WTC11 (cell line): Measurements from ENCODE around the gene SPATA2L.

Experiments used
- CREB1 ChIP-seq: sonication (generic); formaldehyde crosslinking; IDR thresholded peaks from 2 replicates; pipeline ENCODE4 v1.8.0; 2023; ENCODE audit warnings: mild to moderate bottlenecking, missing genetic modification reagents
- CTCF ChIP-seq: fragments of 200-600 bp; IDR thresholded peaks from 2 replicates; pipeline ENCODE4 v1.8.0; 2022; ENCODE audit warnings: antibody characterized with exemption
- EMX1 ChIP-seq: fragments of 250-450 bp; sonication (Bioruptor Pico); IDR thresholded peaks from 2 replicates; pipeline ENCODE4 v1.8.0; 2021; ENCODE audit warnings: mild to moderate bottlenecking
- FOXP1 ChIP-seq: sonication (generic); formaldehyde crosslinking; IDR thresholded peaks from 2 replicates; pipeline ENCODE4 v1.8.0; 2022; ENCODE audit warnings: missing genetic modification reagents, mild to moderate bottlenecking, moderate library complexity, borderline replicate concordance
- IRF1 ChIP-seq: sonication (generic); formaldehyde crosslinking; IDR thresholded peaks from 2 replicates; pipeline ENCODE4 v1.8.0; 2023; ENCODE audit warnings: missing genetic modification reagents
- JUN ChIP-seq: sonication (generic); formaldehyde crosslinking; IDR thresholded peaks from 2 replicates; pipeline ENCODE4 v1.8.0; 2023; ENCODE audit warnings: mild to moderate bottlenecking, missing genetic modification reagents
- KAT7 ChIP-seq: sonication (generic); formaldehyde crosslinking; IDR thresholded peaks from 2 replicates; pipeline ENCODE4 v1.8.1; 2023; ENCODE audit warnings: missing genetic modification reagents, mild to moderate bottlenecking, borderline replicate concordance
- MLX ChIP-seq: sonication (generic); formaldehyde crosslinking; IDR thresholded peaks from 2 replicates; pipeline ENCODE4 v1.8.1; 2023; ENCODE audit warnings: mild to moderate bottlenecking, missing genetic modification reagents, moderate library complexity
- NR2C2 ChIP-seq: sonication (generic); formaldehyde crosslinking; IDR thresholded peaks from 2 replicates; pipeline ENCODE4 v1.8.0; 2022; ENCODE audit warnings: mild to moderate bottlenecking, missing genetic modification reagents
- ZBTB43 ChIP-seq: sonication (generic); formaldehyde crosslinking; IDR thresholded peaks from 2 replicates; pipeline ENCODE4 v1.8.1; 2023; ENCODE audit warnings: mild to moderate bottlenecking, missing genetic modification reagents
- ZNF532 ChIP-seq: fragments of 250-450 bp; sonication (Bioruptor Pico); IDR thresholded peaks from 2 replicates; pipeline ENCODE4 v1.9.0; 2021; ENCODE audit warnings: mild to moderate bottlenecking, borderline replicate concordance

GRCh38 chr16:89738072-89738377 is 36.5 kb upstream of the SPATA2L start:
- no peak for TF ChIP-seq CTCF
- no peak for TF ChIP-seq EMX1
- TF ChIP-seq FOXP1: no peak
- no peak for TF ChIP-seq ZBTB43
- TF ChIP-seq KAT7: no peak
- TF ChIP-seq IRF1 (CRISPR knock-in tag): no peak
- no peak for TF ChIP-seq ZNF532 (CRISPR knock-in tag)
- no peak for TF ChIP-seq CREB1 (CRISPR knock-in tag)
- no peak for TF ChIP-seq MLX (CRISPR knock-in tag)
- no peak for TF ChIP-seq NR2C2 (CRISPR knock-in tag)
- TF ChIP-seq JUN (CRISPR knock-in tag): no peak
